ENCODE measurements around the gene ZBTB37.

DNA sequence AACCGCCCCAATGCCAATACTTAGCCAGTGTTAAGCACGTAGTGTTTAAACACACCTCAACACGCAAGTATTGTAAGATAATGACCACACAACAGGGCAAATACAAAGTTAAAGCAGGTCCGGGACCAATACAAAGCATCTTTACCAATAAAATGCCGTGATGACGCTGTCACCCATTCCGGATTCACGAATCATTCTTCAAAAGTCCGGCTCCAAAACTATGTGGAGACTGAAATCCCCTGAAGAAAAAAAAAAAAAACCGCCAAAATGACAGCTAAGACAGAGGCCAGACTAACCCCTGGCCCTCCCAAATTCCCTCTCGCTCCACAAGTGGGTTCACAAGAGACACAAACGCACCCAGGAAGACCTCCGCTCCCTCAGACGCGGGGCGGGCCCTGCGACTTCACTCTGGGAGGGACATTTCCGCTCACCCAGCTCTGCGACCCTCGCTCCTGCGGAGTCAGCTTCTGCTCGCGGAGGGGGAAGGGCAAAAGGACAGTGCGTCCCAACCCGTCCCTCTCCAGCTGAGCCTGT lies 44.3 kb upstream of the ZBTB37 start:
- no peak for TF ChIP-seq POLR2A (IDR thresholded peaks at IDR 0.05)
- no peak for TF ChIP-seq CTCF (IDR thresholded peaks at IDR 0.05)

All from testis (tissue), 2 donors.